Measurements from ENCODE around the gene MKS1. TPM values are rescaled to one million over a fixed set of nuclear protein-coding genes. Genes with fewer than 3 reads are reported as not detected.
A peak's percentile ranks its signal among the peaks of the same experiment; 100 is the strongest.

Gene MKS1
- polyA plus RNA-seq (2013, experiment 1 of 2), result 8.1 TPM
- 9.0 TPM for polyA plus RNA-seq (2013, experiment 2 of 2)

GRCh38 chr17:58219007-58219788 is at the start of gene MKS1:
TSS of gene MKS1 (minus strand) at chr17:58219255. CDS start at chr17:58219230, 25 bp downstream.
- Histone ChIP-seq H2BK5ac (ENCODE audit: low read length) (no peak within 1 kb of the TSS), H2AK5ac (ENCODE audit: low read length) (no peak within 1 kb of the TSS), H3K4ac (ENCODE audit: low read depth, low read length) (no peak within 1 kb of the TSS), H3K56ac (ENCODE audit: low read length) (peak within 1 kb of the TSS; percentile 87), H2BK15ac (replicated peaks; ENCODE audit: low read depth) (no peak within 1 kb of the TSS), H3K79me1 (ENCODE audit: low read length) (no peaks in the 10 kb centered on the region), H3K4me1 (ENCODE audit: control insufficient read depth, low read depth, low read length) (peaks cover 2% of the 10 kb centered on the region), H2BK120ac (ENCODE audit: low read depth, low read length) (no peak within 1 kb of the TSS), H3K4me3 (ENCODE audit: low read length) (peak within 1 kb of the TSS; percentile 84), H3K9ac (ENCODE audit: low read length) (peak within 1 kb of the TSS; percentile 82), H3K36me3 (ENCODE audit: control insufficient read depth, insufficient read depth, low read length) (no peaks in the 10 kb centered on the region), H4K8ac (ENCODE audit: low read depth, low read length) (peak within 1 kb of the TSS; percentile 41), H3K18ac (ENCODE audit: low read length) (no peak within 1 kb of the TSS), H4K5ac (ENCODE audit: low read length) (peak within 1 kb of the TSS; percentile 26), H3K27ac (ENCODE audit: low read depth, low read length) (no peak within 1 kb of the TSS), H3K23ac (ENCODE audit: low read length) (no peak within 1 kb of the TSS), H3K27me3 (ENCODE audit: insufficient read depth, low read length, poor library complexity) (no peaks in the 10 kb centered on the region), H3K4me2 (ENCODE audit: low read length) (peak within 1 kb of the TSS; percentile 88), H3K79me2 (ENCODE audit: control insufficient read depth, insufficient read depth, low read length) (no peaks in the 10 kb centered on the region)
- DNase-seq, result peak; percentile 96
- no CpG with 5 or more reads among the region's 56 CpGs for WGBS (ENCODE audit: extremely low coverage, insufficient coverage, low lambda C conversion rate)

GRCh38 chr17:58268326-58268725 is 49.3 kb upstream of the MKS1 start:
- Histone ChIP-seq H3K4me3 (ENCODE audit: low read length) (no peak overlapping the region), H3K4ac (ENCODE audit: low read depth, low read length) (no peak overlapping the region), H3K18ac (ENCODE audit: low read length) (no peak overlapping the region), H3K79me1 (ENCODE audit: low read length) (no peaks in the 10 kb centered on the region), H3K4me2 (ENCODE audit: low read length) (no peak overlapping the region), H3K36me3 (ENCODE audit: control insufficient read depth, insufficient read depth, low read length) (no peaks in the 10 kb centered on the region), H3K9ac (ENCODE audit: low read length) (no peak overlapping the region), H3K27me3 (ENCODE audit: insufficient read depth, low read length, poor library complexity) (no peaks in the 10 kb centered on the region), H4K5ac (ENCODE audit: low read length) (no peak overlapping the region), H2BK5ac (ENCODE audit: low read length) (no peak overlapping the region), H3K4me1 (ENCODE audit: control insufficient read depth, low read depth, low read length) (no peaks in the 10 kb centered on the region), H3K79me2 (ENCODE audit: control insufficient read depth, insufficient read depth, low read length) (no peaks in the 10 kb centered on the region), H2BK15ac (replicated peaks; ENCODE audit: low read depth) (no peak overlapping the region), H2BK120ac (ENCODE audit: low read depth, low read length) (no peak overlapping the region), H3K56ac (ENCODE audit: low read length) (no peak overlapping the region), H3K23ac (ENCODE audit: low read length) (no peak overlapping the region), H2AK5ac (ENCODE audit: low read length) (no peak overlapping the region), H3K27ac (ENCODE audit: low read depth, low read length) (no peak overlapping the region), H4K8ac (ENCODE audit: low read depth, low read length) (no peak overlapping the region)
- DNase-seq, result no peak
- no CpG with 5 or more reads among the region's 12 CpGs for WGBS (ENCODE audit: extremely low coverage, insufficient coverage, low lambda C conversion rate)

- Histone ChIP-seq H3K18ac (ENCODE audit: low read length) (no peak overlapping the region), H3K23ac (ENCODE audit: low read length) (no peak overlapping the region), H3K56ac (ENCODE audit: low read length) (no peak overlapping the region), H3K79me1 (ENCODE audit: low read length) (no peaks in the 10 kb centered on the region), H2AK5ac (ENCODE audit: low read length) (no peak overlapping the region), H3K4me3 (ENCODE audit: low read length) (no peak overlapping the region), H3K27ac (ENCODE audit: low read depth, low read length) (no peak overlapping the region), H4K5ac (ENCODE audit: low read length) (no peak overlapping the region), H2BK5ac (ENCODE audit: low read length) (no peak overlapping the region), H2BK120ac (ENCODE audit: low read depth, low read length) (no peak overlapping the region), H3K27me3 (ENCODE audit: insufficient read depth, low read length, poor library complexity) (no peaks in the 10 kb centered on the region), H3K4me1 (ENCODE audit: control insufficient read depth, low read depth, low read length) (no peaks in the 10 kb centered on the region), H3K4me2 (ENCODE audit: low read length) (no peak overlapping the region), H3K9ac (ENCODE audit: low read length) (no peak overlapping the region), H3K36me3 (ENCODE audit: control insufficient read depth, insufficient read depth, low read length) (no peaks in the 10 kb centered on the region), H3K4ac (ENCODE audit: low read depth, low read length) (no peak overlapping the region), H4K8ac (ENCODE audit: low read depth, low read length) (no peak overlapping the region), H2BK15ac (replicated peaks; ENCODE audit: low read depth) (no peak overlapping the region), H3K79me2 (ENCODE audit: control insufficient read depth, insufficient read depth, low read length) (no peaks in the 10 kb centered on the region)
- no CpG with 5 or more reads among the region's 22 CpGs for WGBS (ENCODE audit: extremely low coverage, insufficient coverage, low lambda C conversion rate)
- DNase-seq, result no peak
Measured at GRCh38 chr17:58267347-58268324, 48.6 kb upstream of the MKS1 start.

- no CpG with 5 or more reads among the region's 7 CpGs for WGBS (ENCODE audit: extremely low coverage, insufficient coverage, low lambda C conversion rate)
- H4K8ac ChIP-seq (ENCODE audit: low read depth, low read length), result no peak overlapping the region
- no peaks in the 10 kb centered on the region for H3K4me1 ChIP-seq (ENCODE audit: control insufficient read depth, low read depth, low read length)
- no peak overlapping the region for H3K56ac ChIP-seq (ENCODE audit: low read length)
- DNase-seq, result no peak
- no peak overlapping the region for H3K18ac ChIP-seq (ENCODE audit: low read length)
- H3K4me3 ChIP-seq (ENCODE audit: low read length), result no peak overlapping the region
- no peak overlapping the region for H2AK5ac ChIP-seq (ENCODE audit: low read length)
- H3K27ac ChIP-seq (ENCODE audit: low read depth, low read length), result no peak overlapping the region
- no peak overlapping the region for H3K4ac ChIP-seq (ENCODE audit: low read depth, low read length)
- H3K36me3 ChIP-seq (ENCODE audit: control insufficient read depth, insufficient read depth, low read length), result no peaks in the 10 kb centered on the region
- no peak overlapping the region for H3K9ac ChIP-seq (ENCODE audit: low read length)
- no peak overlapping the region for H2BK5ac ChIP-seq (ENCODE audit: low read length)
- no peaks in the 10 kb centered on the region for H3K79me1 ChIP-seq (ENCODE audit: low read length)
- no peak overlapping the region for H3K23ac ChIP-seq (ENCODE audit: low read length)
- no peaks in the 10 kb centered on the region for H3K79me2 ChIP-seq (ENCODE audit: control insufficient read depth, insufficient read depth, low read length)
- no peaks in the 10 kb centered on the region for H3K27me3 ChIP-seq (ENCODE audit: insufficient read depth, low read length, poor library complexity)
- no peak overlapping the region for H4K5ac ChIP-seq (ENCODE audit: low read length)
- no peak overlapping the region for H2BK120ac ChIP-seq (ENCODE audit: low read depth, low read length)
- H3K4me2 ChIP-seq (ENCODE audit: low read length), result no peak overlapping the region
- H2BK15ac ChIP-seq (replicated peaks; ENCODE audit: low read depth), result no peak overlapping the region
Measured at GRCh38 chr17:58265902-58266875, 47.1 kb upstream of the MKS1 start.

- Histone ChIP-seq H3K56ac (ENCODE audit: low read length) (no peak overlapping the region), H3K4me1 (ENCODE audit: control insufficient read depth, low read depth, low read length) (no peaks in the 10 kb centered on the region), H3K4ac (ENCODE audit: low read depth, low read length) (no peak overlapping the region), H3K79me2 (ENCODE audit: control insufficient read depth, insufficient read depth, low read length) (no peaks in the 10 kb centered on the region), H2BK15ac (replicated peaks; ENCODE audit: low read depth) (no peak overlapping the region), H3K4me2 (ENCODE audit: low read length) (no peak overlapping the region), H4K8ac (ENCODE audit: low read depth, low read length) (no peak overlapping the region), H2BK120ac (ENCODE audit: low read depth, low read length) (no peak overlapping the region), H2AK5ac (ENCODE audit: low read length) (no peak overlapping the region), H3K27ac (ENCODE audit: low read depth, low read length) (no peak overlapping the region), H2BK5ac (ENCODE audit: low read length) (no peak overlapping the region), H3K79me1 (ENCODE audit: low read length) (no peaks in the 10 kb centered on the region), H3K4me3 (ENCODE audit: low read length) (no peak overlapping the region), H3K36me3 (ENCODE audit: control insufficient read depth, insufficient read depth, low read length) (no peaks in the 10 kb centered on the region), H3K9ac (ENCODE audit: low read length) (no peak overlapping the region), H4K5ac (ENCODE audit: low read length) (no peak overlapping the region), H3K23ac (ENCODE audit: low read length) (no peak overlapping the region), H3K27me3 (ENCODE audit: insufficient read depth, low read length, poor library complexity) (no peaks in the 10 kb centered on the region), H3K18ac (ENCODE audit: low read length) (no peak overlapping the region)
- no peak for DNase-seq
- no CpG with 5 or more reads among the region's 4 CpGs for WGBS (ENCODE audit: extremely low coverage, insufficient coverage, low lambda C conversion rate)
Measured at GRCh38 chr17:58265271-58265670, 46.2 kb upstream of the MKS1 start.
